Upper lobe of left lung (tissue), 4 donors: ENCODE results near the gene NRSN1.

Source experiments
- EP300 ChIP-seq, 4 donors: sonication (generic); formaldehyde crosslinking; IDR thresholded peaks; one replicate each; pipeline ENCODE4 v1.5.1; 2017; ENCODE audit warnings: antibody characterized with exemption in 4 of 4, control low read depth in 2 of 4
- TF ChIP-seq, protein P1 (sequence below), 6 experiments: fragments of 450-650 bp in 4 of 6; fragments of 200-600 bp in 2 of 6; sonication (generic) in 2 of 6; IDR thresholded peaks; one replicate each; pipeline ENCODE4 v1.5.1; 2016 to 2019; ENCODE audit warnings: antibody characterized with exemption in 6 of 6

DNA sequence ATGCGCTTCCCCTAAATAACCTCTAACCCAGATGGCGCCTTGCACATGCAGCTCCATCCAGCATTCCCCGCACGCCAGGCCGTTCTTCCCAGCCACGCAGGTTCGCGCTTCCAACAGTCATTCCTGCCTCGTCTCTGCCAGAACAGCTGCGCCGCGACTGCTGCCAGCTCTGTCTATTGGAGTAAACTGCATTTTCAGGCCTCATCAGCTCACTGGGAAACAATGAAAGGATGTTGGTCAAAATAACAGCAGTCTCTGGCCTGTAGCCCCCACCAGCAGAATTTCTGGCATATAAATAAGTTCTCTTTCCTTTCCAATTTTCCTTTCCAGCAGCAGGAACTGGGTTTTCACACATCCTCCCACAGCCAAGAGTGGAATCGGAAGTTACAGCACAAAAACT, 14.6 kb downstream of the NRSN1 start:
- TF ChIP-seq EP300 (IDR thresholded peaks at IDR 0.05), result no peak
- TF ChIP-seq, protein P1, sequence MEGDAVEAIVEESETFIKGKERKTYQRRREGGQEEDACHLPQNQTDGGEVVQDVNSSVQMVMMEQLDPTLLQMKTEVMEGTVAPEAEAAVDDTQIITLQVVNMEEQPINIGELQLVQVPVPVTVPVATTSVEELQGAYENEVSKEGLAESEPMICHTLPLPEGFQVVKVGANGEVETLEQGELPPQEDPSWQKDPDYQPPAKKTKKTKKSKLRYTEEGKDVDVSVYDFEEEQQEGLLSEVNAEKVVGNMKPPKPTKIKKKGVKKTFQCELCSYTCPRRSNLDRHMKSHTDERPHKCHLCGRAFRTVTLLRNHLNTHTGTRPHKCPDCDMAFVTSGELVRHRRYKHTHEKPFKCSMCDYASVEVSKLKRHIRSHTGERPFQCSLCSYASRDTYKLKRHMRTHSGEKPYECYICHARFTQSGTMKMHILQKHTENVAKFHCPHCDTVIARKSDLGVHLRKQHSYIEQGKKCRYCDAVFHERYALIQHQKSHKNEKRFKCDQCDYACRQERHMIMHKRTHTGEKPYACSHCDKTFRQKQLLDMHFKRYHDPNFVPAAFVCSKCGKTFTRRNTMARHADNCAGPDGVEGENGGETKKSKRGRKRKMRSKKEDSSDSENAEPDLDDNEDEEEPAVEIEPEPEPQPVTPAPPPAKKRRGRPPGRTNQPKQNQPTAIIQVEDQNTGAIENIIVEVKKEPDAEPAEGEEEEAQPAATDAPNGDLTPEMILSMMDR (IDR thresholded peaks at IDR 0.05), result no peak
